ENCODE data around the gene ZNF343.
"Not testable (repeated sequence)": the region's sequence is repeated elsewhere in the genome, so short reads cannot be mapped to it uniquely, and the experiment has no call there.

ZNF343 gene

DNA sequence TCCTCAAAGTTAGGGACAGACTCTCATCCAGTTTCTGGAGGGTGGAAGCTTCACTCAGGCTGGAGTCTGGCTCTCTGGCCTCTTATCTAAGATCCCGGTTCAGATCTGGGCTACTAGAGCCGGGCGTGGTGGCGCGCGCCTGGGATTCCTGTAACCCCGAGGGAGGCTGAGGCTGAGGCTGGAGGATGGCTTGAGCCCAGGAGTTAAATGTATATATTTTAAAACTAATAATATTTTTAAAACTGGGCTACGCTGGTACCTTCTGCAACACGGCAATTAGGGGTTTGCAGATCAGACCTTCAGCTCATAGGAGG lies 710 bp upstream of the ZNF343 start:
- no peak for DNase-seq (ENCODE audit: low read depth in 2 of 2)
- peak overlapping the region; percentile 78 to 89 for H3K4me3 ChIP-seq (replicated peaks in 1 of 2; ENCODE audit: low read depth in 2 of 2, low read length in 2 of 2)
- TF ChIP-seq, protein P1, sequence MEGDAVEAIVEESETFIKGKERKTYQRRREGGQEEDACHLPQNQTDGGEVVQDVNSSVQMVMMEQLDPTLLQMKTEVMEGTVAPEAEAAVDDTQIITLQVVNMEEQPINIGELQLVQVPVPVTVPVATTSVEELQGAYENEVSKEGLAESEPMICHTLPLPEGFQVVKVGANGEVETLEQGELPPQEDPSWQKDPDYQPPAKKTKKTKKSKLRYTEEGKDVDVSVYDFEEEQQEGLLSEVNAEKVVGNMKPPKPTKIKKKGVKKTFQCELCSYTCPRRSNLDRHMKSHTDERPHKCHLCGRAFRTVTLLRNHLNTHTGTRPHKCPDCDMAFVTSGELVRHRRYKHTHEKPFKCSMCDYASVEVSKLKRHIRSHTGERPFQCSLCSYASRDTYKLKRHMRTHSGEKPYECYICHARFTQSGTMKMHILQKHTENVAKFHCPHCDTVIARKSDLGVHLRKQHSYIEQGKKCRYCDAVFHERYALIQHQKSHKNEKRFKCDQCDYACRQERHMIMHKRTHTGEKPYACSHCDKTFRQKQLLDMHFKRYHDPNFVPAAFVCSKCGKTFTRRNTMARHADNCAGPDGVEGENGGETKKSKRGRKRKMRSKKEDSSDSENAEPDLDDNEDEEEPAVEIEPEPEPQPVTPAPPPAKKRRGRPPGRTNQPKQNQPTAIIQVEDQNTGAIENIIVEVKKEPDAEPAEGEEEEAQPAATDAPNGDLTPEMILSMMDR (IDR thresholded peaks at IDR 0.05; ENCODE audit: low read depth, low read length): no peak

DNA sequence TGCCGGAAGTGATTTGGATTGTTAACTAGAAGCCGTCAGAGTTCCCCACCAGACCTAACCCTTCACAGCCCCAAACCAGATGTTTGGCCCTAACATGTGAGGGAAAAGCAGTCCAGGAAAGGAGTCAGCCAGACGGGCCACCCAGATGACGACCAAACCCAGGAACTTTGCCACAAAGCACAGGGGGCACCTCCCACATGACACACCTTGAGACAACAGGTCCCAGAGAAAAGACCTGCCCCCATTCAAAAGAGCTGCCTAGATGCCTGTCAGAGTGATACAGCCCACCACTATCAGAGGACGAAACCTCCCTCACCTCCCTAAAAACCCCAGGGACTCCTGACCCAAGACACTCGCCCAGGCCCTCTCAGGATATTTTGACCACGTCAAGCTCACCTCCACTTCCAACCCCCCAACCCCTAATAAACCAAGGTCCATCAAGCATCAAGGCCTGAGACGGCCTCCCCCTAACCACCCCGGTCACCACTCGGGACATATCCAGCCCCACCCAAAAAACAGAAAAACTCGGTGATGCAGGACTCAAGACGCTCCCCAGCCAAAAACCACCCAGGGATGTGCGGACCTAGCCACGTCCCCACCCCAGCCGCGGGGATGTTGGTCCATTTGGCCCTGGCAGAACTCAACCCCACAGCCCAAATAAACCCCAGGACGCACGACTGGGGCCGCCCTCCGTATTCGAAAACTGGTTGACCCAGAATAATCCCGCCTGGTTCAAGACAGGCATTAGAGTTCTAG lies 662 bp downstream of the ZNF343 start:
- TF ChIP-seq, protein P1 (IDR thresholded peaks at IDR 0.05; ENCODE audit: low read depth, low read length): no peak
- peak; percentile 52 to 55 for DNase-seq (ENCODE audit: low read depth in 2 of 2)
- H3K4me3 ChIP-seq (replicated peaks in 1 of 2; ENCODE audit: low read depth in 2 of 2, low read length in 2 of 2): peak overlapping the region; percentile 78 to 89

DNA sequence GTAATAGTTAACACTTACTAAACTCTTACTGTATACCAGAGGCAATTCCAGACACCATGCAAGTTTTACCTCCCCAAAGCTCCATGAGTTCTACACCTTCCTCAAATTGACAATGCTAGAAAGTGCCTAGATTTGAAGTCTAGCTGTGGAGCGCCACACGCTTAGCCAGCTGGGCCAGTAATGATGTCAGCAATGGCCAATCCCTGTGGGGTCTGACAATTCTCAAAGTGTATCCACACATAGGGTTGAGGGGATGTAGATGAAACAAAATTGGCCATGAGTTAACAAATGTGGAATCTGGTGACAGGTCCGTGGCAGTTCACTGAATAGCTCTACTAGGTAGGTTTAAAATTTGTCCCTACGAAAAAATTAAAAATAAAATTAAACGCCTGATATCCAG lies 1.3 kb downstream of the ZNF343 start:
- TF ChIP-seq, protein P1 (IDR thresholded peaks at IDR 0.05; ENCODE audit: low read depth, low read length): no peak
- H3K4me3 ChIP-seq (replicated peaks in 1 of 2; ENCODE audit: low read depth in 2 of 2, low read length in 2 of 2): peak overlapping the region in 1 of 2 donors; percentile 89
- peak; percentile 7 to 32 for DNase-seq (ENCODE audit: low read depth in 2 of 2)

DNA sequence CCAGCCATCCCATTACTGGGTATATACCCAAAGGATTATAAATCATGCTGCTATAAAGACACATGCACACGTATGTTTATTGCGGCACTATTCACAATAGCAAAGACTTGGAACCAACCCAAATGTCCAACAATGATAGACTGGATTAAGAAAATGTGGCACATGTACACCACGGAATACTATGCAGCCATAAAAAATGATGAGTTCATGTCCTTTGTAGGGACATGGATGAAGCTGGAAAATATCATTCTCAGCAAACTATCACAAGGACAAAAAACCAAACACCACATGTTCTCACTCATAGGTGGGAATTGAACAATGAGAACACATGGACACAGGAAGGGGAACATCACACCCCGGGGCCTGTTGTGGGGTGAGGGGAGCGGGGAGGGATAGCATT lies 2.3 kb downstream of the ZNF343 start:
- DNase-seq (ENCODE audit: low read depth in 2 of 2); H3K4me3 ChIP-seq (replicated peaks in 1 of 2; ENCODE audit: low read depth in 2 of 2, low read length in 2 of 2): not testable (repeated sequence)

DNA sequence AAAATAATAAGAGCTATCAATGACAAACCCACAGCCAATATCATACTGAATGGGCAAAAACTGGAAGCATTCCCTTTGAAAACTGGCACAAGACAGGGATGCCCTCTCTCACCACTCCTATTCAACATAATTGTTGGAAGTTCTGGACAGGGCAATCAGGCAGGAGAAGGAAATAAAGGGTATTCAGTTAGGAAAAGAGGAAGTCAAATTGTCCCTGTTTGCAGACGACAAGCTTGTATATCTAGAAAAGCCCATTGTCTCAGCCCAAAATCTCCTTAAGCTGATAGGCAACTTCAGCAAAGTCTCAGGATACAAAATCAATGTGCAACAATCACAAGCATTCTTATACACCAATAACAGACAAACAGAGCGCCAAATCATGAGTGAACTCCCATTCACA lies 3.9 kb downstream of the ZNF343 start:
- not testable (repeated sequence) for DNase-seq (ENCODE audit: low read depth in 2 of 2); H3K4me3 ChIP-seq (replicated peaks in 1 of 2; ENCODE audit: low read depth in 2 of 2, low read length in 2 of 2)

DNA sequence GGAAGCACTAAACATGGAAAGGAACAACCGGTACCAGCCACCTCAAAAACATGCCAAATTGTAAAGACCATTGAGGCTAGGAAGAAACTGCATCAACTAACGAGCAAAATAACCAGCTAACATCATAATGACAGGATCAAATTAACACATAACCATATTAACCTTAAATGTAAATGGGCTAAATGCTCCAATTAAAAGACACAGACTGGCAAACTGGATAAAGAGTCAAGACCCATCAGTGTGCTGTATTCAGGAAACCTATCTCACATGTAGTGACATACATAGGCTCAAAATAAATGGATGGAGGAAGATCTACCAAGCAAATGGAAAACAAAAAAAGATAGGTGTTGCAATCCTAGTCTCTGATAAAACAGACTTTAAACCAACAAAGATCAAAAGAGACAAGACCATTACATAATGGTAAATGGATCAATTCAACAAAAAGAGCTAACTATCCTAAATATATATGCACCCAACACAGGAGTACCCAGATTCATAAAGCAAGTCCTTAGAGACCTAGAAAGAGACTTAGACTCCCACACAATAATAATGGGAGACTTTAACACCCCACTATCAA lies 5.8 kb downstream of the ZNF343 start:
- DNase-seq (ENCODE audit: low read depth in 2 of 2); H3K4me3 ChIP-seq (replicated peaks in 1 of 2; ENCODE audit: low read depth in 2 of 2, low read length in 2 of 2): not testable (repeated sequence)

DNA sequence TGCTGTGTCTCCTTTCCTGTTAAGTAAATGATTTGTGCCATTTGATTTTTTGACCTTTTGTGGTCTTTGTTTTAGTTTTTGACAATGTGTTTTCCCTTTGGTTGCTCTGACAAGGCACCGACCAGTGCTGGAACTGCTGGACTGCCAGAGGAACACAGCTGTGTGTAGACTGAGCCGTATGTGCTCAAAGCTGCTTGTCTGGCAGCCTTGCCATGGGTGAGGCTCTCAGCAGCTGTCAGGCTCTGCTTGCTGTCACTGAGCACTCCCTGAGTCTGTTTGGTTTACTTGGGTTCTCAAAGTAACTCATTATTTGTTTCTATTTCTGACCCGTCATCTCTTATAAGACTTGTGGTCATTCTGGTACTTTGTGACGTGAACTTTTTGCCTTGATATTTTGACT lies 23.1 kb downstream of the ZNF343 start:
- DNase-seq (ENCODE audit: low read depth in 2 of 2): no peak
- H3K4me3 ChIP-seq (replicated peaks in 1 of 2; ENCODE audit: low read depth in 2 of 2, low read length in 2 of 2): no peak overlapping the region
- TF ChIP-seq, protein P1 (IDR thresholded peaks at IDR 0.05; ENCODE audit: low read depth, low read length): no peak

DNA sequence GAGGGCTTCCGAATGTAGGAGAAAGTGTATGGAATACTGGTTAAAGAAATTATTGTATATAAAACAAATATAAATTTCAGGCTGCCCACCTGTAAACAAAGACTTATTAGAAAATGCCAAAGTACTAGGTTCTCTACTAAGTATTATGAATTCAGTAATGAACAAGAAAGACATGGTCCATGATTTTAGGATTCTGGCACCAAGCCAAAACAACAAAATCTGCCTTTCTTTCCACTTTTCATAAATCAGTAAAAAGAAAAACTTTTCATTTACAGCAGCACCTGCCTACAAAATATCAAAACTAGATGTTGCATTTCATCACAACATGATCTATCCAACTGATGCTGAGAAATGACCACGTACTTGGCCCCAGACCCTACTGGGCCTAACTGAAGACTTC lies 23.6 kb downstream of the ZNF343 start:
- DNase-seq (ENCODE audit: low read depth in 2 of 2): no peak
- H3K4me3 ChIP-seq (replicated peaks in 1 of 2; ENCODE audit: low read depth in 2 of 2, low read length in 2 of 2): no peak overlapping the region
- TF ChIP-seq, protein P1 (IDR thresholded peaks at IDR 0.05; ENCODE audit: low read depth, low read length): no peak
